Brain microvascular endothelial cell (primary cell): ENCODE results near the gene CPZ.

Source experiments
- DNase-seq: peaks from one replicate; pipeline ENCODE4 v3.0.0-alpha.2; 2020
- H3K27ac ChIP-seq: fragments of 250-450 bp; sonication (Bioruptor Pico); 2 replicates; pipeline ENCODE4 v1.5.1; 2020; ENCODE audit warnings: mild to moderate bottlenecking, moderate library complexity
- H3K27me3 ChIP-seq: fragments of 250-450 bp; sonication (Bioruptor Pico); replicated peaks from 2 replicates; pipeline ENCODE4 v1.5.1; 2020; ENCODE audit warnings: mild to moderate bottlenecking
- H3K36me3 ChIP-seq: fragments of 250-450 bp; sonication (Bioruptor Pico); replicated peaks from 2 replicates; pipeline ENCODE4 v1.5.1; 2020; ENCODE audit warnings: mild to moderate bottlenecking
- H3K4me3 ChIP-seq: 2 replicates; pipeline ENCODE4 v1.5.1; 2011; ENCODE audit warnings: low read depth, mild to moderate bottlenecking, control low read depth, low read length, moderate library complexity
- in situ Hi-C: cut with HindIII; loops from 2 replicates; pipeline ENCODE4 v1.10.0; 2017; ENCODE audit warnings: low sequenced_read_pairs, low pct_ligation_motif_present
- TF ChIP-seq, protein P1 (sequence below): IDR thresholded peaks from 2 replicates; pipeline ENCODE4 v1.5.1; 2011; ENCODE audit warnings: low read depth, mild to moderate bottlenecking, moderate library complexity, low read length, control low read depth, inconsistent platforms; ENCODE audit errors: missing control alignments

Gene CPZ

DNA sequence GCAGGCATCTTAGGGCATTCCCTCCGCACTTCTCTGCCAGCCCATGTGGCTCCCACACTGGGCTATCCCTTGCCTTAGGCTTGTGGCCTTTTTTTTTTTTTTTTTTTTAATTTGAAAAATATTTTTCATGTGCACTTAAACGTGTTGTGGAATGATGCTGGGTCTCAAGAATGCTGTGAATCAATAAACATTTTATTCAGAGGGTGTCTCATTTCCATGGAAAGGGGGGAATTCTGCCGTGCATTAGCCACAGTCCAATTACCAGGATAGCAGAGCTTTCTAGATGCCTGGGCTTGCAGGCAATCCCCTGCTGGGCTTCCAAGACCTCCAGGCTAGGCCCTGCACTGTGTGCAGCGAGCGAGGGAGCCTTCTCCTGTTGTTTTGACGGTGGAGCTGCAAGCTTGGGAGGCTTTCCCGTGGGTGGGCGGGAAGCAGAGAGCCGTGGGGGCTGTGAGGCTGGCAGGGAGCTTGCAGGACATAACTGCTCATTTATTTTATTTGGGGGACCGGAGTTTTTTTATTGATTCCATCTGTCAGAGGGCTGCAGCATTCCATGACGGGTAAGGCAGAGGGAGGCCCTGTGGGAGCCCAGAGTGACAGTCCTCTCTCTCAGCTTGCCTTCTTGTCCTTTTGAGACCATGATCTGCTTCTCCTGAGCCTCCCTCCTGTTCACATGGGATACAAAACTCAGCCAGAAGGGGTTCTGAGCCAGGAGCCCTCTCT, 2.6 kb upstream of the CPZ start:
- Histone ChIP-seq H3K27me3 (peaks cover 51% of the 10 kb centered on the region), H3K36me3 (no peaks in the 10 kb centered on the region), H3K27ac (no peak overlapping the region), H3K4me3 (no peak overlapping the region)
- TF ChIP-seq, protein P1, sequence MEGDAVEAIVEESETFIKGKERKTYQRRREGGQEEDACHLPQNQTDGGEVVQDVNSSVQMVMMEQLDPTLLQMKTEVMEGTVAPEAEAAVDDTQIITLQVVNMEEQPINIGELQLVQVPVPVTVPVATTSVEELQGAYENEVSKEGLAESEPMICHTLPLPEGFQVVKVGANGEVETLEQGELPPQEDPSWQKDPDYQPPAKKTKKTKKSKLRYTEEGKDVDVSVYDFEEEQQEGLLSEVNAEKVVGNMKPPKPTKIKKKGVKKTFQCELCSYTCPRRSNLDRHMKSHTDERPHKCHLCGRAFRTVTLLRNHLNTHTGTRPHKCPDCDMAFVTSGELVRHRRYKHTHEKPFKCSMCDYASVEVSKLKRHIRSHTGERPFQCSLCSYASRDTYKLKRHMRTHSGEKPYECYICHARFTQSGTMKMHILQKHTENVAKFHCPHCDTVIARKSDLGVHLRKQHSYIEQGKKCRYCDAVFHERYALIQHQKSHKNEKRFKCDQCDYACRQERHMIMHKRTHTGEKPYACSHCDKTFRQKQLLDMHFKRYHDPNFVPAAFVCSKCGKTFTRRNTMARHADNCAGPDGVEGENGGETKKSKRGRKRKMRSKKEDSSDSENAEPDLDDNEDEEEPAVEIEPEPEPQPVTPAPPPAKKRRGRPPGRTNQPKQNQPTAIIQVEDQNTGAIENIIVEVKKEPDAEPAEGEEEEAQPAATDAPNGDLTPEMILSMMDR: no peak
- DNase-seq: no peak
- in situ Hi-C loops: no loop called here

DNA sequence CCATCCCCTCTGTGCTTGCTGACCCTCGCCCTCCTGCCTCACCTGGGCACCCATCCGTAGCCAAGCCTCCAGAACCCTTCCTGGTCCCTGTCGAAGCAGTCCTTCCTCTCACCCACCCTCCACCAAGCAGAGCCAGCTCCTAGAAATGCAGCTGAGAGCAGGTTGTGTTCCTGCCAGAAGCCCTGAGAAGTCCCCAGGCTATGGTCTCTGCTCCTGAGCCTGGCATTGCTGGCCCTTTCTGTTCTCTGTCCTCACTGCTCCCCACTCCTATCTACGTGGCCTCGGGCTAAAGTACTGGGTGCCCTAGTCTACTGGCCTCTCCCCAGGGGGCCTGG, 2.1 kb upstream of the CPZ start:
- TF ChIP-seq, protein P1: no peak
- peaks cover 50% of the 10 kb centered on the region for H3K27me3 ChIP-seq
- in situ Hi-C loops: no loop called here
- no peak overlapping the region for H3K27ac ChIP-seq
- no peak for DNase-seq
- no peaks in the 10 kb centered on the region for H3K36me3 ChIP-seq
- H3K4me3 ChIP-seq: no peak overlapping the region

DNA sequence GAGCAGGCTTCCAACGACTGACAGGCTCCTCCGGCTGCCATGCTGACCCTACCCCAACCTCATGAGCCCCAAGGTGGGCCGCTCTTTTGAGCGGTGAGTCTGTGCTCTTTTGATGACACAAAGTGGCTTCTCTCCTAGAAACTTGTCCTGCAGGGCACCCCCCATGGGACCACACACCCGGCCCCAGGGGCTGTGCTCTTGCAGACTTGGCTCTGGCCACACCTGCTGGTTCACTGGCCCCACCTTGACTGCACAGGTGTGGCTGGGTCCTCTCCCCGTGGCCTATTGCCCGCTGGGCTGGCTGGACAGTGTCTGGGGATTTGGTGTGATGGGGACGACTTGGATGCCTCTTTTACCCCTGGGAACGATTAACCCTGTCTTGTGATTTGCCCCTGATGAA, 1.5 kb upstream of the CPZ start:
- Histone ChIP-seq H3K27me3 (peaks cover 46% of the 10 kb centered on the region), H3K27ac (no peak overlapping the region), H3K36me3 (no peaks in the 10 kb centered on the region), H3K4me3 (no peak overlapping the region)
- TF ChIP-seq, protein P1: no peak
- DNase-seq: no peak
- in situ Hi-C loops: no loop called here

DNA sequence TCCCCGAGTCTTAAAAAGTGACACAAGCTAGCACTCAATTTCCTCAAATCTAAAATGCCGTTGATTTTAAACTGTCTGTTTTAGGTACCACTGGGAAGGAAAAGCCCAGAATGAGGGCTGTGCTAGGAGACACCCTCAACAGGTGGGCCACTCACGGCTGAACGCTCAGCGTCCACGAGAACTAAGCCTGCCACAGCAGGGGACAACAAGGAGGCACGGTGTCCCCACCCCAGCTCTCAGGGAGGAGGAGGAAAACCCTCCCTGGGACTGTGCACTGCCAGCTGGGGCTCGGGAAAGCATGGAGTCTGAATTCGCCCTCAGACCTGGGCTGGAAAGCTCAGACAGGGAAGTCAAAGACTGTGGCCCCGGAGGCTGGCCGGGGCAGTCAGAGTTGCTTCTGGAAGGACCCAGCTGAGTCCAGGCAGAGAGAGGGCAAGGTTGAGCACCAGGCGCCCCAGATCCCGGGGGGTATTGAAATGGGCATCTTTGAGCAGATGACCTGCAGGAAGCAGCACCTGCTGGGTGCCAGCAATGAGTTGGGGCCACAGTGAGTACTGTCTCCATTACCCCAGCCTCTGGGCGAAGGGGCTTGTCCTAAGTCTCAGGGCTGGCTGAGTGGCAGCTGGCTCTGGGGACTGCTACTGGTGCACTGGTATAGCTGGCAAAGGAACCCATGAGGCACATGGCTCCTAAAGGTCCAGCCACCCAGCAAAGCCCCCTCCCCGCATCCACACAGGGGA, 769 bp upstream of the CPZ start:
- TF ChIP-seq, protein P1: no peak
- H3K27ac ChIP-seq: no peak overlapping the region
- in situ Hi-C loops: no loop called here
- no peak for DNase-seq
- no peaks in the 10 kb centered on the region for H3K36me3 ChIP-seq
- H3K4me3 ChIP-seq: no peak overlapping the region
- peaks cover 39% of the 10 kb centered on the region for H3K27me3 ChIP-seq

DNA sequence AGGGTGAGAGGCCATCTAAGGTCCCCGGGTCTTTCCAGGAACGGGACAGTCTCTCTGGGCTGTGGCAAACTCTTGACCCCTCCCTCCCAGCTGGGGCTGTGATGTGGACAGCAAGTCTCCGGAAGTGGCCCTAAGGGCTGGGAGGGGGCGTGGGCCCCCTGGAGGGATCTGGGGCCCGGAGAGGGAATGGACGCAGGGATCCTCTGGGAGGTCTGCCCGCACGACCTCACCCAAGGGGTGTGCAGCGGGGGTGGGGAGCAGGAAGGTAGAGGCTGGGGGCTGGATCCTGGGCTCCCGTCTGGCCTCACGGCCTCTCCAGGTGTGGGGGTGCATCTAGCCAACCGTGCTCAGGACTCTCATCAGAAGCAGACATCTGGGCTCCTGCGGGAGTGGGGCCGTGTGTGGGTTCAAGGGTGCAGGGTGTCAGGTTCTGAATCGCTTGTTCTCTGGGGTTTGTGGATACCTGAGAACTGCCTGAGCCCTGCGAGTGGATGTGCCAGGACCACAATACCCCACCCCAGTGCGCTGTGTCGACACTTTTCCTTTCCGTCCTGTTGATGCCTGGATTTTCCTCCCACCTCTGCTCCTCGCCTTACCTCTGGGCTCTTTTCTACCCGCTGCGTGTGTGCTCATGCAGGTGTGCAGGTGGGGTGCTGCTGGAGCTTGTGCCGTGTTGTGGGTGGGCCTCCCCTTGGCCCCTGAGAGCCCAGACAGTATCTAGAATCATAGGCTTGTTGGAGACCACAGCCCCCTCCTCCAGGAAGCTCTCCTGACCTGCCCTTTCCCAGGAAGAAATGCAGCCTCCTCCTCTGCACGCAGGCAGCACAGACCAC, 915 bp downstream of the CPZ start:
- in situ Hi-C loops: no loop called here
- TF ChIP-seq, protein P1: no peak
- Histone ChIP-seq H3K27me3 (peaks cover 39% of the 10 kb centered on the region), H3K4me3 (peak overlapping the region; percentile 26), H3K27ac (no peak overlapping the region), H3K36me3 (no peaks in the 10 kb centered on the region)
- DNase-seq: no peak
